ENCODE measurements around the gene CFAP410.

CFAP410 gene

GRCh38 chr21:44291936-44292811 lies 47.0 kb downstream of the CFAP410 start:
- no peak overlapping the region for H3K27ac ChIP-seq (ENCODE audit: low read length)
- no peak for DNase-seq
- H3K9me2 ChIP-seq (replicated peaks; ENCODE audit: insufficient read depth, low read length): no peaks in the 10 kb centered on the region
- no peaks in the 10 kb centered on the region for H3K79me2 ChIP-seq (ENCODE audit: low read length)
- H3F3A ChIP-seq (ENCODE audit: insufficient read depth, low read length): no peaks in the 10 kb centered on the region
- no peak overlapping the region for H3K4me3 ChIP-seq (ENCODE audit: low read length)
- no peak overlapping the region for H3K4me2 ChIP-seq (ENCODE audit: low read depth, low read length)
- no peaks in the 10 kb centered on the region for H3K9me3 ChIP-seq (replicated peaks; ENCODE audit: insufficient read depth, low read length)
- TF ChIP-seq CTCF (IDR thresholded peaks at IDR 0.05; ENCODE audit: low read length) (no peak), EZH2 (optimal IDR thresholded peaks at IDR 0.05; ENCODE audit: low read depth, low read length) (no peak), EZH2phosphoT487 (IDR thresholded peaks at IDR 0.05; ENCODE audit: low read length) (no peak)
- no peak overlapping the region for H3K9ac ChIP-seq (ENCODE audit: low read length)
- peaks cover 85% of the 10 kb centered on the region for H3K27me3 ChIP-seq (replicated peaks; ENCODE audit: insufficient read depth, low read length)
- H3K36me3 ChIP-seq (replicated peaks; ENCODE audit: insufficient read depth, low read length): no peaks in the 10 kb centered on the region
- no peak overlapping the region for H2AFZ ChIP-seq (ENCODE audit: low read length)
- H4K20me1 ChIP-seq (ENCODE audit: insufficient read depth, low read length): no peaks in the 10 kb centered on the region
- no peaks in the 10 kb centered on the region for H3K4me1 ChIP-seq (ENCODE audit: low read length)

DNA sequence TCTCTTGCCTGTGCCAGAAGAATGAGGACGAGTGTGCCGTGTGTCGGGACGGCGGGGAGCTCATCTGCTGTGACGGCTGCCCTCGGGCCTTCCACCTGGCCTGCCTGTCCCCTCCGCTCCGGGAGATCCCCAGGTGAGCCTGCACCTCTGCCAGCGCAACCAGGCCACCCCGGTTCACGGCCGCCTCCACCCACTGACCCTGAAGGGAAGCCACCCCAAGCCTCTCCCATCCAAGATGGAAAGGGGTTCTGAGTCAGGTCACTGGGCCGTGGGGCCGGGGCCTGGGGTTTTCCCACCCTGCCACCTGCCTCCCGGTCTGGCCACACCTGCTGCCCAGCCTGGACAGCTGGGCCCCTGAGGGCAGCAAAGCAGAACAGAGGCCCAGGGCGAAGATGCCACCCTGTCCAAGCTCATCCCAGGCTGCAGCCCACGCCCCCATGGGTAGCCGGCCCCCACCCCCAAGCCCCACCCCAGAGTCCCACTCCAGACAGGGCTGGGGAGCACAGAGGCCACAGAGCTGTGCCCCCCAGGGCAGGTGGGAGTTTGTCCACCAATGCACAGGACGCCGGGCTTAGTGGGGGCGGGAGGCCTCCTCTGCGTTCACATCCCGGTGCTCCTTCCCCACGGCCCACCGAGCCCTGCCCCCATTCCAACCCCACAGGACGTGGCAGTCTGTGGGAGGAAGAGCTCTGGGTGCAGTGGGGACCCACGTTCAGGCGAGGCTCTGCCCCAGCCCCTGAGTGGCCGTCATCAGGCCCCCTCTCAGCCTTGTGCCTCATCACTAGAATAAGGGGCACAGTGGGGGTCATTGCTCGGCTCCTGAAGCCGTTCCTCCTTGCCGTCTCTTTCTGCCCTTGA lies 47.9 kb downstream of the CFAP410 start:
- no peak for DNase-seq
- no peaks in the 10 kb centered on the region for H3K9me2 ChIP-seq (replicated peaks; ENCODE audit: insufficient read depth, low read length)
- H2AFZ ChIP-seq (ENCODE audit: low read length): no peak overlapping the region
- no peak overlapping the region for H3K4me2 ChIP-seq (ENCODE audit: low read depth, low read length)
- no peaks in the 10 kb centered on the region for H3K9me3 ChIP-seq (replicated peaks; ENCODE audit: insufficient read depth, low read length)
- no peaks in the 10 kb centered on the region for H3F3A ChIP-seq (ENCODE audit: insufficient read depth, low read length)
- H4K20me1 ChIP-seq (ENCODE audit: insufficient read depth, low read length): no peaks in the 10 kb centered on the region
- no peaks in the 10 kb centered on the region for H3K4me1 ChIP-seq (ENCODE audit: low read length)
- H3K27ac ChIP-seq (ENCODE audit: low read length): no peak overlapping the region
- no peaks in the 10 kb centered on the region for H3K79me2 ChIP-seq (ENCODE audit: low read length)
- H3K4me3 ChIP-seq (ENCODE audit: low read length): no peak overlapping the region
- TF ChIP-seq EZH2 (optimal IDR thresholded peaks at IDR 0.05; ENCODE audit: low read depth, low read length) (no peak), CTCF (IDR thresholded peaks at IDR 0.05; ENCODE audit: low read length) (no peak)
- peaks cover 94% of the 10 kb centered on the region for H3K27me3 ChIP-seq (replicated peaks; ENCODE audit: insufficient read depth, low read length)
- no peak overlapping the region for H3K9ac ChIP-seq (ENCODE audit: low read length)
- H3K36me3 ChIP-seq (replicated peaks; ENCODE audit: insufficient read depth, low read length): no peaks in the 10 kb centered on the region

DNA sequence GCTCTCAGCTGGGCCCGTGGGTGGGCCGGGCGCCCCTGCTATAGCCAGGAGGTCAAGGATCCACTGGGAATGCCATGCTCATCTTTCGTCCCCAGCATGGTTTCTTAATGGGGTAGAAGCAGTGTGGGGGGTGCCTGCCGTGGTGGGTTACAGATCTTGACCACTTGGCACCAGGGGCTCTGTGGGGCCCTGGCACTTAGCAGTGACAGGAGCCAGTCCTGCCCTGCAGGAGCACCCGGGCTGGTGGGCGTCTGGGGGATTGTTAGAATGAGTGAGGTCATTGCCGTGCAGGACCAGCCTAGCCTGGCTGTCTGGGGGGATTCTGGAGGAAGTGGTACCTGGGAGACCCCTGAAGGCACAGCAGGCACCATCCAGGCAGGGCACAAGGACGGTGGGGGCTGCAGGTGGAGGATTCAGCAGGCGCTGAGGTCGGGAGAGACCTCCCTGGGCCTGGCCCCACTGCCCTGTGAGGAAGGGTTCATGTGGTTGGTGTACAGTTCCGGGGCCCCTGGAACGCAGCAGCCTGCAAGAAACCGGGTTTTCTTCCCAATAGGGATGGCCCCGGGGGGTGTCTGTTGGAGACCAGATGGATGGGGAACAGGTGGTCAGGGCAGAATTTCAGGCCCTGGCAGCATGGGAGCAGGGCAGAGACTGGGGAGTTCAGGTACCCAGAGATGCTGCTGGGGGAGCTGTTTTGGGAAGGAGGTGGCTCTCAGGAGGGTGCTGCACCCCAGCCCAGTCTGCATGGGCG lies 48.7 kb downstream of the CFAP410 start:
- no peak for DNase-seq
- Histone ChIP-seq H3K27me3 (replicated peaks; ENCODE audit: insufficient read depth, low read length) (peaks cover 93% of the 10 kb centered on the region), H3K9ac (ENCODE audit: low read length) (no peak overlapping the region), H3K36me3 (replicated peaks; ENCODE audit: insufficient read depth, low read length) (no peaks in the 10 kb centered on the region), H3K9me2 (replicated peaks; ENCODE audit: insufficient read depth, low read length) (no peaks in the 10 kb centered on the region), H3F3A (ENCODE audit: insufficient read depth, low read length) (no peaks in the 10 kb centered on the region), H3K4me3 (ENCODE audit: low read length) (no peak overlapping the region), H3K9me3 (replicated peaks; ENCODE audit: insufficient read depth, low read length) (no peaks in the 10 kb centered on the region), H3K4me1 (ENCODE audit: low read length) (no peaks in the 10 kb centered on the region), H3K27ac (ENCODE audit: low read length) (no peak overlapping the region), H2AFZ (ENCODE audit: low read length) (no peak overlapping the region), H3K4me2 (ENCODE audit: low read depth, low read length) (no peak overlapping the region), H4K20me1 (ENCODE audit: insufficient read depth, low read length) (no peaks in the 10 kb centered on the region), H3K79me2 (ENCODE audit: low read length) (no peaks in the 10 kb centered on the region)
- TF ChIP-seq CTCF (IDR thresholded peaks at IDR 0.05; ENCODE audit: low read length): no peak

Data from MM.1S (cell line).